DOHH2 (cell line): ENCODE data around the gene MLKL.

Experiments used
- CTCF ChIP-seq: fragments of 200-600 bp; sonication (generic); IDR thresholded peaks from one replicate; pipeline ENCODE4 v1.5.1; 2014; ENCODE audit warnings: antibody characterized with exemption, mild to moderate bottlenecking, low read depth, low read length; ENCODE audit not compliant: poor library complexity, severe bottlenecking
- EZH2phosphoT487 ChIP-seq: fragments of 200-600 bp; sonication (generic); IDR thresholded peaks from 2 replicates; pipeline ENCODE4 v1.6.1; 2017; ENCODE audit warnings: borderline replicate concordance, mild to moderate bottlenecking, antibody characterized with exemption, low read length, moderate library complexity, mixed read lengths

- TF ChIP-seq CTCF (no peak), EZH2phosphoT487 (no peak)
Measured at GRCh38 chr16:74699666-74700065, 996 bp downstream of the MLKL start.
